HG03565 (cell line): ENCODE measurements around the gene PCNX1.
A peak's percentile ranks its signal among the peaks of the same experiment; 100 is the strongest.
"Not testable (repeated sequence)": the region's sequence is repeated elsewhere in the genome, so short reads cannot be mapped to it uniquely, and the experiment has no call there.

ENCODE experiments used
- ATAC-seq: cut with Tn5 transposase; IDR thresholded peaks from one replicate; pipeline ENCODE4 v1.9.1; 2021; ENCODE audit warnings: mild to moderate bottlenecking, moderate library complexity; ENCODE audit not compliant: unreplicated experiment

The PCNX1 gene

DNA sequence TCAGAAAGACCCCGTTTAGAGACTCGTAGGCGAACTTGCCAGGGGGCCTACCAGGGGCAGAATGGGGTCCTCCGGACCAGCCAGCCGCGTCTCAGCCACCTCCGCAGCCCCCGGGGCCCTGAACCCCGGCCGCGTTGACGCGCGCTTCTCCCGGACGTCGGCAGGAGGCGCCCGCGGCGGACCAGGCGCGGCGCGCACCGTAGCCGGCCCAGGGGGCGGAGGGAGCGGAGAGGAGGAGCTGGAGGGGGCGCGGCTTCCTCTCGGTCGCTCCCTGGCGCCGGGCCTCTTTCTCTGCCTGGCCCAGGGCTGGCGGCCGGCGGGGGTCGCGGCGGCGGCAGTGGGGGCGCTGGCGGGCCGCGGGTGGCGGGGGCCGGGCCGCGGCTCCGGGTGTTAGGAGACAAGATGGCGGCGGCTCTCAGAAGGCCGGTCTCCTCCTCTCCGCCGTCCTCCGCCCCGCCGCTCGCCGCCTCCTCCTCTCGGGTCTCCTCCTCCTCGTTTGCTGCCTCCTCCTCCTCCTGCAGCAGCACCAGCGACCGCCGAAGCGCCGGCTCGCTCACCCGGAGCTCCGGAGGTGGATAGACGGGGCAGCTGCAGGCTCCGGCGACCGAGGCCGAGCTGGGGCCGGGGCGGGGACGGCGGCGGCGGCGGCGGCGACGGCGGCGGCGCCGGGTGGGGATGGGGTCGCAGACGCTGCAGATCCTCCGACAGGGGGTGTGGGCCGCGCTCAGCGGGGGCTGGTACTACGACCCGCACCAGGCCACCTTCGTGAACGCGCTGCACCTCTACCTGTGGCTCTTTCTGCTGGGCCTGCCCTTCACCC is at the start of gene PCNX1:
TSS of gene PCNX1 (plus strand) at position 284 of the 820 bp plus-strand sequence. CDS start at position 676, 392 bp downstream.
- ATAC-seq = peak; percentile 72

DNA sequence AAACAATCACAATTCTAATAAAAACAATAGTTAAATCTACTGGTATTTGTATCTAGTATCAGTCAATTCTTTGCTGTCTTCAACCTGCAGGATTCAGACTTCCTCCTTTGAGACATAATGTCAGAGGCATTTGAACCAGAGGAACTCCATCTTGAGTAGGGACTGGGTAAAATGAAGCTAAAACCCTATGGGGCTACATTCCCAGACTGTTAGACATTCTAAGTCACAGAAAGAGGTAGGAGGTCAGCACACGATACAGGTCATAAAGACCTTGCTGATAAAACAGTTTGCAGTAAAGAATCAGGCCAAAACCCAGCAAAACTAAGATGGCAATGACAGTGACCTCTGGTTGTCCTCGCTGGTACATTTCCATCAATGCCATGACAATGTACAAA is 49.8 kb upstream of the PCNX1 start:
- no peak for ATAC-seq

DNA sequence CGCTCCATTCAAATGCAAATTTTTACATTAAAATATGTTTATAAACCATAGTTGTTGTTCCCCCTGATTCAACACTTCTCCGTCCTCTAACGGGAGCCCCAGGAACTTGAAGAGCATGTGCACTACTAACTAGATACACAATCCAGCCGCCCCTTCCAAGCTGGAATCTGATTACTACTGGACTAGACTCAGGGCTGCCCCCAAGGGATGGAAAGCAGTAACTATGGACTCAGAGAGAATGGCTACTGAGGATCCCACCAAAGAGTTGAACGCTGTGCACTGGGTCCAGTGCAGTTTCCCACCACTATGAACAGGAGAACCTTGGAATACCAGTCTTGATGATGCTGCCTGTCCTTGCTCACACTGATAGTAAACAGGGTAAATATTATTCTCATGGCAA is 48.6 kb upstream of the PCNX1 start:
- ATAC-seq = no peak

DNA sequence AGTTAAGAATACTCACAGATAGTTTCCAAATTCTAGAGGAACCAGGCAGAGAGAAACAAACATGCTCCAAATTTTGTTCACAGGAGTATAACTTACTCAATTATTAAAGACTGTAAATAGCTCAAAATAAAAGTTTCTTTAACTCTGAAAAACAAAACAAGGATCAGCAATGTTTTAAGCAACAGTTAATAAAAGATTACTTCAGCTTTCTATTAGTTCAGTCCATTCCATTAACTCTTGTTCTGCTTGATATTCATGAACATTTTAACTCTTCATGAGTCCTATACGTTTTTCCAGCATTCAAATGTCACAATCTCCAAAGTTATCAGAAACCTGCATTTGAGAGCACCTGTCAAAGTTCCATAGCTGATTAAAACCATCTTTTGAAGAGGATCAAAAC is 40.3 kb upstream of the PCNX1 start:
- ATAC-seq = not testable (repeated sequence)

DNA sequence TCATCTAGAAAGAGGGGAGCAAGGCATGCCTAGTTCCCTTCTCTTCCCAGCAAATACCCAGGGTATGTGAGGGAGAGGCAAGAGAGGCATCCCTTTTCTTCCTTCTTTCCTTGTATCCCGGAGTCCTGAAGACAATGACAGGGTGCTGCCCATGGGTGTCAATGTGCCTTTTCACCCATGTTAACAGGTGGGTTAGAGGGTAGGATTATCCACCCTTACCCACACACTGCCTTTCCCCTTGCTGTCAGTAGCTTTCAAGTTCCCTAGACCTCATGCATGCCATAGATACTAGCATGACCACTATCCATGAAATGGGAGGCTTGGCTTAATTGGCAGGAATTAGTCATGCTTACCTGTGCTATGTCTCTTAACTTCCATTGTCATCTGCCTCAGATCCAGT is 36.3 kb upstream of the PCNX1 start:
- ATAC-seq = no peak

DNA sequence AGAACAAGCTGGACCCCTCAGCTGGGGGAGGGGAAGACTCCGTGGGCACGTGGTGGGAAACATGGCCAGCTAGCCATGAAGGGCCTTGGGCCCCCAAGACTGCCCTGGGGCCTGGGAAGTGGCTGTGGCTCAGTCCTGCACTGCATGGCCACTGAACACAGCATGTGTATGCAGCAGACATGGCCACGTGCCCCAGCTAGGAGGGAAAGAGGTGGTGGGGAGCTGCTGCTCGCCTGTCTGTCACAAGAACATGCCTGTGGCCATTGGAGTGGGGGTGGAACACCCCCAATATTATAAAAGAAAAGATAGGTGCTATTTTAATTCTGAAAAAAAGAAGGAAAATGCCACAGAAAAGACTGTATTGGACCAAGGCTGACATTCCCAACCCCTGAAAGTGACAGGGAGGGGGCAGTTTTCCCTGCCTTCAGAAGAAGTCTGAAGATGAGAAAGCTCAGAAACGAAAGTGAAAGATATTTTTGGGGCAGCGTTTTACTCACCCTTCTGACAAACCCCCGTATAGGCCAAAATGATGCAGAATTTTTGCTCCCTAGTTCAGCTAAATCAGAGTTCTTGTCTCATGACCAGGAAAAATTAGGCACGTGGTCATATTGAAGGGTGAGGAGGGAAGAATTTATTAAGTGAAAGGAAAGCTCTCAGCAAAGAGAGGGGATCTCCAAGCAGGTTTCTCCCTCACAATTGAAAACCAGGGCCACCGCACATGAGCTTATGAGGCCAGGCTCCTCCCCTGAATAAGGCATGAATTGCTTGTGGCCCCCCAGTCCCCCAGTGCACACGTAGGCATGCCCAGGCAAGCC is 35.2 kb upstream of the PCNX1 start:
- ATAC-seq = no peak

DNA sequence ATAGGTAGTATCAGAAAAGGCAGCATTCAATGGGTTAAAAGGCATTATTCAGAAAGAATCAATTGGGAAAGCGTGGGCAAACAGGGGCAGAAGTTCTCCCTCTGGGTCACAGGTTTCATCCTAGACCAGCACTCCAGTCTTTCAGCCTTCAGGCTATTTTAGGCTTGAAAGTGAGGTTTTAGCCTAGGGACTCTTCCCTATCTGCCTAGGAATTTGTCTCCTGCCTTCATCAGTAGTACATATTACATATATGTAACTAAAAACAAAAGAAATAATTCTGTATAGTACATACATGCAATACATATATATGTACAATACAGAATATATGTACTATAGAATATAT is 34.6 kb upstream of the PCNX1 start:
- ATAC-seq = no peak

DNA sequence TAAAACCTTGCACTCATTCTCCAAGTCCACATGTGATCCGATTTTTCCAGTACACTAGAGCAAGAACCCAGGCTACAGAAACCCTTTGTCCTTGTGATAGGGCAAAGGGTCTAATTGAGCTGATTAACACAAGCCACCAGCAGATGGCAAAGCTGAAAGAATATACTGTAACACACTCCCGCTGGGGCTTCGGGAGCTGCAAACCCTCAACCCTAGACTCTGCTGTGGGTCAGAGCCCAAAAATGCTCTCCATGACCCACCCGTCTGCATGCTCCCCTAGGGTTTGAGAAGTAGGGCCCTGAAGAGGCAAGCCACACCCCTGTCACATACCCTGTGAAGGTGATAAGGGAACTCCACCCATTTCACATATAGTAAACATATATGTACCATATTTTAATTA is 33.6 kb upstream of the PCNX1 start:
- ATAC-seq = no peak

DNA sequence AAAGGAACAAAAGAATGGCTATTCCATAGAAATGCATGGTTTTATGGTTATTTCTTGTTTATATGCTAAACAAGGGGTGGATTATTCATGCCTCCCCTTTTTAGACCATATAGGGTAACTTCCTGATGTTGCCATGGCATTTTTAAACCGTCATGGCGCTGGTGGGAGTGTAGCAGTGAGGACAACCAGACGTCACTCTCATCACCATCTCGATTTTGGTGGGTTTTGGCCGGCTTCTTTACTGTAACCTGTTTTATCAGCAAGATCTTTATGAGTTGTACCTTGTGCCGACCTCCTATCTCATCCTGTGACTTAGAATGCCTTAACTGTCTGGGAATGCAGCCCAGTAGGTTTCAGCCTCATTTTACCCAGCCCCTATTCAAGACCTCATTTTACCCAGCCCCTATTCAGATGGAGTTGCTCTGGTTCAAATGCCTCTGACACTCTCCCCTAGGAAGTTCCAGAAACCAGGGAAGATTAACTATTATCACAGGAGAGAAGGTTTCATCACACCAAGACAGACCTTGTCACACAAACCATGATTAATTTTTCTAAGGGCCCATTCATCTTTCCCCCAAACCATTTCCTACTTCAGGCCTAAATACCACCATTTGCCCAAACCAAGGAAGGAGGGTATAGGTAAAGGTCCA is 31.3 kb upstream of the PCNX1 start:
- ATAC-seq = not testable (repeated sequence)

DNA sequence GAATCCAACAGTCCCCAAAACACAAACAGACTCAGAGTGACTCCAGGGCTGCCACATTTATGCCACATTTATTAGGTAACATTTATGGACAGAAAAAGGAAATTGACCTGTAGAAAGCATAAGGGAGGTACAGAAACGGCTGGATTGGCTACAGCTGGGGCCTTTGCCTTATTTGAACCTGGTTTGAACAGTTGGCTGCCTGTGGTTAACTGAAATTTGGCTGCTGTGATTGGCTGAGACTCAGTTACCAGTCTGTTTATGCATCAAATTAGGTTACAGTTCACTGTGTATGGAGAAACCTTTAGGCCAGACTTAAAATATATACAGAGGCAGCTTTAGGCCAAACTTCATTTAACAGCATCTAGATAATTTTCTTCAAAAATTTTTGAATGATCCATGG is 27.8 kb upstream of the PCNX1 start:
- no peak for ATAC-seq

DNA sequence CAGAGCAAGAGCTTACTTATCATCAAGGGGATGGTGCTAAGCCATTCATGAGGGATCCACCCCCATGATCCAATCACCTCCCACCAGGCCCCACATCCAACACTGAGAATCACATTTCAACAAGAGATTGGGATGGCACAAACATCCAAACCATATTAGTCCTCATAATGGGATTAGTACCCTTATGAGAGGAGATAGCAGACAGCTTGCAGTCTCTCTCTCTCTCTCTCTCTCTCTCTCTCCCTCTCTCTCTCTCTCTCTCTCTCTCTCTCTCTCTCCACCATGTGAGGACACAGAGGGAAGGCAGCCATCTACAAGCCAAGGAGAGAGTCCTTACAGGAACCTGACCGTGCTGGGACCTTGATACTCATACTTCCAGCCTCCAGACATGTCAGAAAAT is 26.4 kb upstream of the PCNX1 start:
- not testable (repeated sequence) for ATAC-seq

DNA sequence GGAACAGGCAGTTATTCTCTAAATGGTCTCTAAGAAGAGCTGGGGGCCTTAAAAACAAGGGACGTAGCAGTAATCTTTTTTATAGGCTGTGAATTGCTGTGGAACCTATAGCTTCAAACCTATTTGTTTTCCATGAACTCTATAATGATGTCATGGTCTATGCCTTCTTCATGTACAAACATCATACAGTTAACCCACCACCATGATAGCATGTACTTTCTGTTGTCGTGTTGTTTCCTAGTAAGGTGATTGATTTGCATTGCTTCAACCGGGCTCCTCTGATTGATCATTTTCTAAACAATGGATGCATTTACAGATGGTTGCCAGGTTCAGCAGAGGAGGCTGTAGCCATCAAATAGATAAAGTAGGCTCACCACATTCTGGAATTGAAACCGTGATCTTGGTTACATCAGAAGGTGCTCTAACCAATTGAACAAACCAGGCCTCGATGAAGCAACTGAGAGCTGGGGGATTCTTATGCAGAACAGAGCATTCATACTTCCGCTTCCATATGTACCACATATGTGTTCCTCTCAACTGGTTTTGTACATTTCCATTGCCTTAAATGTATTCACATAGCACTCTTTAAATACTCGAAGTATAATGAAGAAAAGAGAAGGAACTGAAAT is 25.6 kb upstream of the PCNX1 start:
- peak; percentile 59 for ATAC-seq

DNA sequence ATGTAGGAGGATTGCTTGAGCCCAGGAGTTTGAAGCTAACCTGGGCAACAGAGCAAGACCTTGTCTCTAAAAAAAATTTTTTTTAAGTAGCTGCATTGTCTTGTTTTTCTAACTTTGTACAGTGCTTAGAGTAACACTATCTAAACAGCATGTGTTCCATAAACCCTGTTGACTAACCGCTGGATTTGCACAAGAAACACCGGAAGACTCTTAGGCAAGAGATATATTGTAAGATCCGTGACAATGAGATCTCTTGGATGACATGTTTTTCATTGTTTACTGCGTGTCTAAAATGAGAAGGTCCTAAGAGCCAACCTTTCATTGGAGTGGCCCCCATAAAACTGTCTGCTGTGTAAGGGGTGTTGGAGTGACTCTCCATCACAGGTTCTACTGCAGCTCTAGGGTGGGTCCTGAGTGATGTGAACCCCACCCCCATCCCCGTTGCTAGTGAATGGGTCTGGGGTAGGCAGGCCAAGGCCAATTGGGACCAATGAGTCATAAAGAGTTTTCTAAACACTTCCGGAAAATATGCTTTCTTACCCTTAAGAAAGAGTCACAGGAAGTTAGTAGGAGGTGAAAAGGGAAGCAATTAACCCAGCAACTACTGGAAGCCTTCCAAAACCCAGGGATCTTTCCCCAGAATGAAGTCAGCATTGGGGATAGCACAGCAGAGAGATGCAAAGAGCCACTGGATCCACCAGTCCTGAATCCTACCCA is 24.3 kb upstream of the PCNX1 start:
- ATAC-seq = no peak

DNA sequence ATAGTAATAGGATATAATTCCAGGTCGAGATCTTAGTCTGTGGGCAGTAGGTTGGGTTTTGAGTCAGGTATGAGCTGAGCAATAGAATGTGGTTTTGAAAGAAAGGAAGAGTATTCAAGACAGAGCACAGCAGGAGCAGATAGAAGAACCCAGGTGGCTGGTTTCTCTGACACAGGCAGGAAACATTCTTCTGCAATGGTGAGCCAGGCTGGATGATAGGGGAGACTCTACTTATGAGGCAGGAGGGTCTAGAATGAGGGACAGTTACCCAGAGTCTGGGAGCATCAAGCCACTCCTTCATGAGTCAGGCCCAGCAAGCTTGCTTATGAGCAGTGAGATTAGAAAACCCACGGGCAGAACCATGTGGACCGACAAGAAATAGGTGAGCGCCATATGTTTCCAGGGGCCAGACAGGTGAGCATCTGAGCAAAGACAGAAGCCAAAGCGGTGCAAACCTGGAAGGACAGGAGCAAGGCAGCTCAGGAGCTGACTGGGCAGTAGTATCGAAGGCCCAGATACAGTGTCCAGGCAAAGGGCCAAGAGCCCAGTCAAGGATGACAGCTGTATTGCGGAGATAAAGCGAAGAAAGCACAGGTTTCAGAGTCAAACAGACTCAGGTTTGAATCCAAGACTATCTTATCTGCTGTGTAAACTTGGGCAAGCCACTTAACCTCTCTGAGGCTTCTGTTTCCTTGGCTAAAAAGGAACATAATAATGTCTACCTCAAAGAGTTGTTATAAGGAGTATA is 22.5 kb upstream of the PCNX1 start:
- ATAC-seq = no peak

DNA sequence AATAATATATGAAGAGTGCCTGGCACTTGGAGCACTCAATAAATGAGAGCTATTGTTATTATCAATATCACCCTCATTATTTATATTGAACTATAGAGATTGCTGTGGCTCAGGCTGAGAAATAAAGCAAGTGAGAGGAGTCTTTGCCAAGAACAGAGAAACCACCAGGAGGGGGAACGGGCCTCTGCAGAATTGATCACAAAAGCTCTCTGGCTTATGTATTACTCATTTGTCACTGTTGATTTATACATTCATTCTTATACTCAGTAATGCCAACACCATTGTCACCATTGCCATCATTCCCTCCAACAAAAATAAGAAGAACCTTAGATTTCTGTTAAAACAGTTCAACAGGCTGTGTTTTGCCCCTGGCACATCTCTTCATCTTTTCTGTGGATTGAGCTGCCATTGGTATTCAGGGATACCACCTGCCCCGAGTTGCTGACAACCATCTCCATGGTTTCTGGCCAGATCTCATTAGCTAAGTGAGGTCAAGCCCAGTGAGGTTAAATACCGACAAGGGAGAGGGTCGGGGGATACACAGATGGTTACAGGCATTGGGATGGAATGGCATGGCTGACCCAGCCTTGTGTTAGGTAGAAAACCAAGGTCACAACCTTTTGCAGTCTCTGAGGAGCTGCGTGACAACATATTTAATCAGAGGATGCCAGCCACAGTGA is 21.8 kb upstream of the PCNX1 start:
- ATAC-seq = no peak

DNA sequence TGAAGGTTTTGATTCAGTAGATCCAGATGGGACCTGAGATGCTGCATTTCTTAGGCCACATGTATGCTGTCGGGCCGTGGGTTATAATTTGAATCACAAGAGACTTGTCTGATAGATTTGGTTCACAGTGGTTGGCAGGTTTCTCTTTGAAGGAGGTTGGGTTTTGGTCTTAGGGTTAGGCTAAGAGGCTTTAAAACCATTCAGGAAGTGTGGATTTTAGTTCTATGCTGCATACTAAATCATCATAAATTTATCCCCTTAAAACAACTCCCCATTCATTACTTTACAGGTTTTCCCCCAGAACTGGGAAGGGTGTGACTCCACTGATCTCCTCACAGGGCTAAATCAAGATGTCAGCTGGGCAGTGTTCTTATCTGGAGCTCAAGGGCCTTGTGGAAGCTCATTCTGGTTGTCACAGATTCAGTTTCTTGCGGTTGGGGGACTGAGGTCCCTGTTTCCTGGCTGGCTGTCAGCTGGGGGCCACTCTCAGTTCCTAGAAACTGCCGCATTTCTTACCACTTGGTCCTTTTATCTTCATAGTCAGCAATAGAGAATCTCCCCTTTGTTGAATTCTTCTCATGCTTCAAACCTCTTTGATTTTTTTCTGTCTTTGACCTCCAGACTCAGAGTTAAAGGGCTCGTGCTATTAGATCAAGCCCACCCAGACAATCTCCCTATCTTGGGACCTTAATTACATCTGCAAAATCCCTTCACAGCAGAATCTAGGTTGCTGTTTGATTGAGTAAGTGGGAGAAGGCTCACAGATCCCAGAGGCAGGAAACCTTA is 20.6 kb upstream of the PCNX1 start:
- peak; percentile 27 for ATAC-seq

DNA sequence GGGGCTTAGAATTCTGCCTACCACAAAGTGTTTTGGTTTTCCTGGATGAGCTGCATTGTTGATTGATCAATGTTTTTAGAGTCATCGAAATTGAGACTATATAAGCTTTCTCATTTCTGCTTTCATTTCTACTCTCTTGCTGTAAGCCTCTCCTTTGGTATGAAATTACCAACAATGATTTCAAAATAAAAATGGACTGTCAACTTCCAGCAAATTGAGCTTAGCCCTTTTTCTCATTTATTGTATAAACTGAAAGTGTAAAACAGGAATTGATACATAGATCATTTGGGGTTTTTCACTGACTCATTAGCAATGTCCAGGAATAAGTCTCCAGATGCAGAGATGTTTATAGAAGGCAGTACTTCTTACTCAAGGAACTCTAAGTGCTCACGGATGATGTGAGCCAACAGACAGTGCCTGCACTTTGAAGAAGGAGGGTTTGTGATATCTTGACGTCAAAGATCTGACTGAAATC is 20.0 kb upstream of the PCNX1 start:
- peak; percentile 33 for ATAC-seq

DNA sequence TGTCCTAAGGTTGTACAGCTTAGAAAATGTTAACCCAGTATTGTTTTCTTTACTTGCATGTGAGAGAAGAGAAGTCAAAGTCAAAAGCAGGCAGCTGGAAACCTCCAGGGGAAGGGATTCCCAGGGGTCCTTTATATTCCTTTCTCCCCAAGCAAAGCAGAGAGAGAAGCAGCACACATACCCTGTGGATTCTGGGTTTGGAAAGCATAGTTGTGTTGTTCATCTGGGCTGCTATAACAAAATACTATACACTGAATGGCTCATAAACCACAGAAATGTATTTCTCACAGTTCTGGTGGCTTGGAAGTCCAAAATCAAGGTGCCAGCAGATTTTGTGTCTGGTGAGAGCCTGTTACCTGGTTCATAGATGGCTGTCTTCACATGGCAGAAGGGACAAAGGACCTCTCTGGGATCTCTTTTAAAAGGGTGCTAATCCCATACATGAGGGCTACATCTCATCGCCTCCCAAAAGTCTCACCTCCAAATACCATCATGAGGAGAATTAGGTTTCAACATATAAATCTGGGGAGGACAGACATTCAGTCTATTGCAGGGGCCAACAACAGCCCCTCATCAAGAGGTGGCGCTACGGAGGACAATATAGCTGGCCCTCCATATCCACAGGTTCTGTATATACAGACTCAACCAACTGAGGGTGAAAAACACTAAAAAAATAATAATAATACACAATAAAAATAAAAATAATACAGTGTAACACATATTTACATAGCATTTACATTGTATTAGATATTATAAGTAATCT is 19.3 kb upstream of the PCNX1 start:
- ATAC-seq = no peak
